SU-DHL-6 (cell line): Measurements from ENCODE around the gene HLA-A.

Experiments used
- CTCF ChIP-seq: fragments of 200-600 bp; sonication (generic); IDR thresholded peaks from one replicate; pipeline ENCODE4 v1.5.1; 2017; ENCODE audit warnings: antibody characterized with exemption, mild to moderate bottlenecking, low read length, moderate library complexity; ENCODE audit not compliant: insufficient read depth, poor library complexity, severe bottlenecking
- EZH2phosphoT487 ChIP-seq: fragments of 200-600 bp; sonication (generic), shearing (Covaris generic); conservative IDR thresholded peaks from 2 replicates; pipeline ENCODE4 v1.6.1; 2018; ENCODE audit warnings: mild to moderate bottlenecking, antibody characterized with exemption, low read length, moderate library complexity, mixed read lengths

GRCh38 chr6:29941016-29941415 is 1.3 kb upstream of the HLA-A start:
- no peak for TF ChIP-seq CTCF
- TF ChIP-seq EZH2phosphoT487, result no peak
